Neural progenitor cell (in vitro differentiated cells): ENCODE data around the gene ATP4A. TPM values are rescaled to one million over a fixed set of nuclear protein-coding genes. Genes with fewer than 3 reads are reported as not detected.

Source experiments
- DNase-seq: peaks from one replicate; pipeline ENCODE4 v3.0.0-alpha.2; 2016; ENCODE audit warnings: low spot score
- H2AFZ ChIP-seq: fragments of 200-600 bp; sonication (generic); replicated peaks from 2 replicates; pipeline ENCODE4 v1.6.1; 2016; ENCODE audit warnings: antibody characterized with exemption
- H3F3A ChIP-seq: fragments of 200-600 bp; sonication (generic); 2 replicates; pipeline ENCODE4 v1.6.1; 2016; ENCODE audit warnings: antibody characterized with exemption, low read depth
- H3K27ac ChIP-seq: fragments of 200-600 bp; sonication (generic); 2 replicates; pipeline ENCODE4 v1.5.1; 2016; ENCODE audit warnings: mild to moderate bottlenecking
- H3K27me3 ChIP-seq: fragments of 200-600 bp; sonication (generic); 2 replicates; pipeline ENCODE4 v1.6.1; 2016; ENCODE audit warnings: mild to moderate bottlenecking, moderate library complexity
- H3K36me3 ChIP-seq: fragments of 200-600 bp; sonication (generic); 2 replicates; pipeline ENCODE4 v1.5.1; 2016
- H3K4me1 ChIP-seq: fragments of 200-600 bp; sonication (generic); 2 replicates; pipeline ENCODE4 v1.6.1; 2016; ENCODE audit warnings: mixed run types
- H3K4me2 ChIP-seq: fragments of 200-600 bp; sonication (generic); 2 replicates; pipeline ENCODE4 v1.6.1; 2016
- H3K4me3 ChIP-seq: fragments of 200-600 bp; sonication (generic); 2 replicates; pipeline ENCODE4 v1.5.1; 2016
- H3K79me2 ChIP-seq: fragments of 200-600 bp; sonication (generic); 2 replicates; pipeline ENCODE4 v1.6.1; 2016; ENCODE audit warnings: low read depth
- H3K9ac ChIP-seq: fragments of 200-600 bp; sonication (generic); 2 replicates; pipeline ENCODE4 v1.6.1; 2016
- H3K9me3 ChIP-seq: fragments of 200-600 bp; sonication (generic); 2 replicates; pipeline ENCODE4 v1.5.1; 2016; ENCODE audit warnings: low read depth
- H4K20me1 ChIP-seq: fragments of 200-600 bp; sonication (generic); 2 replicates; pipeline ENCODE4 v1.6.1; 2016; ENCODE audit warnings: low read depth
- H3K27ac Mint-ChIP-seq: 3 replicates; pipeline ENCODE4 v1.8.0; 2021; ENCODE audit warnings: mixed read lengths
- H3K27me3 Mint-ChIP-seq: 2 replicates; pipeline ENCODE4 v1.8.0; 2022; ENCODE audit warnings: low read depth, mild to moderate bottlenecking, inconsistent platforms, moderate library complexity, mixed read lengths; ENCODE audit not compliant: insufficient read depth
- H3K36me3 Mint-ChIP-seq: 3 replicates; pipeline ENCODE4 v1.8.0; 2021; ENCODE audit warnings: mixed read lengths
- H3K4me1 Mint-ChIP-seq: 3 replicates; pipeline ENCODE4 v1.8.0; 2021; ENCODE audit warnings: mixed read lengths
- H3K4me3 Mint-ChIP-seq: 3 replicates; pipeline ENCODE4 v1.8.0; 2021; ENCODE audit warnings: mild to moderate bottlenecking, moderate library complexity, mixed read lengths
- H3K9me3 Mint-ChIP-seq: 3 replicates; pipeline ENCODE4 v1.8.0; 2020; ENCODE audit warnings: mixed read lengths
- EZH2 ChIP-seq: fragments of 200-600 bp; sonication (generic); IDR thresholded peaks from 2 replicates; pipeline ENCODE4 v1.6.1; 2017; ENCODE audit warnings: antibody characterized with exemption, mild to moderate bottlenecking, moderate library complexity
- EZH2phosphoT487 ChIP-seq: fragments of 200-600 bp; sonication (generic); IDR thresholded peaks from 2 replicates; pipeline ENCODE4 v1.6.1; 2017; ENCODE audit warnings: antibody characterized with exemption
- total RNA-seq: library from RNA; depleted of rRNA; stranded (reverse); fragments of >200 nt; gene quantifications from 2 replicates; pipeline ENCODE4 v1.2.3, GENCODE V29; 2015; ENCODE audit warnings: low replicate concordance
- TF ChIP-seq, protein P1 (sequence below): fragments of 200-600 bp; sonication (generic); IDR thresholded peaks from 2 replicates; pipeline ENCODE4 v1.5.1; 2017; ENCODE audit warnings: antibody characterized with exemption, mild to moderate bottlenecking

Gene ATP4A
- total RNA-seq, 1 donor from 2014 or later, result not detected

DNA sequence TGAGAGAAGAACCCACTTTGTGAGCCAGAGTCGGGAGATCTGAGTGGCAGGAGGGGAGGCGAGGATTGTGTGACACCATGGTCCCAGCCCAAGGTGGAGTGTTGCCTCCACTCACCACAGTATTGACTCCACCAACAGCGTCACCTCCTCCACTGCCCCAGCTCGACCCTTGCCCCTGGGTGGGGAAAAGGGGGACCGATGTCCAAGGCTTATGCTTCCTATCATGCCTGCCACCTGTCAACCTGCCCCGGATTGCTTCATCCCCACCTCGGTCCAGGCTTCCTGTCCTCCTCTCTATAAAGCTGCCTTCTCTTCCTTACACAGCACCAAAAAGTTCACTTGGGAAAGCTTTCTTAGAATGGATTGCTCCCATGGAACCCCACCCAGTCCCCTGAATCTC lies 57.4 kb downstream of the ATP4A start:
- Mint-ChIP-seq H3K4me3 (no peak overlapping the region), H3K9me3 (no peaks in the 10 kb centered on the region), H3K27me3 (peaks cover 41% of the 10 kb centered on the region), H3K36me3 (no peaks in the 10 kb centered on the region), H3K4me1 (peaks cover 8% of the 10 kb centered on the region), H3K27ac (no peak overlapping the region)
- Histone ChIP-seq H4K20me1 (no peaks in the 10 kb centered on the region), H3K79me2 (peaks cover 19% of the 10 kb centered on the region), H3K4me3 (no peak overlapping the region), H2AFZ (no peak overlapping the region), H3F3A (peaks cover 10% of the 10 kb centered on the region), H3K9me3 (no peaks in the 10 kb centered on the region), H3K36me3 (no peaks in the 10 kb centered on the region), H3K27ac (no peak overlapping the region), H3K4me1 (peaks cover 4% of the 10 kb centered on the region), H3K9ac (no peak overlapping the region), H3K4me2 (no peak overlapping the region), H3K27me3 (peaks cover 5% of the 10 kb centered on the region)
- TF ChIP-seq, protein P1, sequence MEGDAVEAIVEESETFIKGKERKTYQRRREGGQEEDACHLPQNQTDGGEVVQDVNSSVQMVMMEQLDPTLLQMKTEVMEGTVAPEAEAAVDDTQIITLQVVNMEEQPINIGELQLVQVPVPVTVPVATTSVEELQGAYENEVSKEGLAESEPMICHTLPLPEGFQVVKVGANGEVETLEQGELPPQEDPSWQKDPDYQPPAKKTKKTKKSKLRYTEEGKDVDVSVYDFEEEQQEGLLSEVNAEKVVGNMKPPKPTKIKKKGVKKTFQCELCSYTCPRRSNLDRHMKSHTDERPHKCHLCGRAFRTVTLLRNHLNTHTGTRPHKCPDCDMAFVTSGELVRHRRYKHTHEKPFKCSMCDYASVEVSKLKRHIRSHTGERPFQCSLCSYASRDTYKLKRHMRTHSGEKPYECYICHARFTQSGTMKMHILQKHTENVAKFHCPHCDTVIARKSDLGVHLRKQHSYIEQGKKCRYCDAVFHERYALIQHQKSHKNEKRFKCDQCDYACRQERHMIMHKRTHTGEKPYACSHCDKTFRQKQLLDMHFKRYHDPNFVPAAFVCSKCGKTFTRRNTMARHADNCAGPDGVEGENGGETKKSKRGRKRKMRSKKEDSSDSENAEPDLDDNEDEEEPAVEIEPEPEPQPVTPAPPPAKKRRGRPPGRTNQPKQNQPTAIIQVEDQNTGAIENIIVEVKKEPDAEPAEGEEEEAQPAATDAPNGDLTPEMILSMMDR, result no peak
- TF ChIP-seq EZH2phosphoT487, result no peak
- TF ChIP-seq EZH2, result no peak
- no peak for DNase-seq

DNA sequence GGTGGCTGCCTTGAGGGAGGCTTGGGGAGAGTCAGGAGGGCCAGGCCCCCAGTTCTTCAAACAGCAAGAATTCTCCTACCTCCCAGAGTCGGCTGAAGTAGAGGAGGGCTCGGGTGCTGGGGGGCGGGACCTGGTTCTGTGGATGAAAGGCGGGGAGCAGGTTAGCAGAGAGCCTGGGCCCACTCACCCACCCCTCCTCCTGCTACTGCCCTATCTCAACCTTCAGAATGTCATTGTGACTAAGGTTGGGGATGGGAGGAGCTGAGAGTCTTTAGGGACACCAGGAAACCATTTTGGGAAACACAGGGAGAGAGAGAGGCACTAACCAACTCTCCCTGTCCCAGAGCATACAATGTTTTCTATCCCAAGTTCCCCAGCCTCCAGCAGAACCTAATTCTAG lies 60.7 kb downstream of the ATP4A start:
- H3K27me3 ChIP-seq, result no peaks in the 10 kb centered on the region
- H2AFZ ChIP-seq, result no peak overlapping the region
- no peak overlapping the region for H3K4me3 ChIP-seq
- H4K20me1 ChIP-seq, result no peaks in the 10 kb centered on the region
- H3F3A ChIP-seq, result no peaks in the 10 kb centered on the region
- H3K27ac ChIP-seq, result no peak overlapping the region
- no peak overlapping the region for H3K4me2 ChIP-seq
- Mint-ChIP-seq H3K9me3 (no peaks in the 10 kb centered on the region), H3K36me3 (no peaks in the 10 kb centered on the region), H3K4me3 (no peak overlapping the region), H3K4me1 (peaks cover 4% of the 10 kb centered on the region), H3K27ac (no peak overlapping the region), H3K27me3 (peaks cover 25% of the 10 kb centered on the region)
- no peak for TF ChIP-seq EZH2
- TF ChIP-seq EZH2phosphoT487, result no peak
- TF ChIP-seq, protein P1, result no peak
- H3K9ac ChIP-seq, result no peak overlapping the region
- H3K79me2 ChIP-seq, result no peaks in the 10 kb centered on the region
- no peaks in the 10 kb centered on the region for H3K9me3 ChIP-seq
- no peaks in the 10 kb centered on the region for H3K4me1 ChIP-seq
- no peak for DNase-seq
- H3K36me3 ChIP-seq, result no peaks in the 10 kb centered on the region

DNA sequence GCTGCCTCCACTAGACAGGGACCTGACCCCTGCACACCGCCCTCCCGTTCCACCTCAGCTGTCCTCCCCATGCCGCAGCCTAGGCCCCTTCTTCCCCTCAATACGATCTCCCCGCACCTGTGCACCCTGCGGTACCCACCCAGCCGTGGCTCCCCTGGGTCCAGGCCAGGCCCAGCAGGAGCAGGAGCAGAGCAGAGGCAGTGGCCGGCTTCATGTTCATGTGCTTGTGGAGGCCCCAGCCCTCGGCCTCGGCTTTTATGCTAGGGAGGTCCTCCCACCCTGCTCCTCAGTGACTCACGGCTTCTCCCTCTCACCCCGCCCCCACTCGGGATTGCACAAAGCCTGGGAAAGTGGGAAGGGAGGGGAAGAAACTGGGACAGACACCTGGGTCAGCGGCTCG lies 61.8 kb downstream of the ATP4A start:
- Histone ChIP-seq H3K27me3 (no peaks in the 10 kb centered on the region), H3K4me3 (no peak overlapping the region), H3K4me2 (no peak overlapping the region), H3F3A (no peaks in the 10 kb centered on the region), H3K79me2 (no peaks in the 10 kb centered on the region), H3K27ac (no peak overlapping the region), H3K9ac (no peak overlapping the region), H4K20me1 (no peaks in the 10 kb centered on the region), H2AFZ (no peak overlapping the region), H3K4me1 (no peaks in the 10 kb centered on the region), H3K9me3 (no peaks in the 10 kb centered on the region), H3K36me3 (no peaks in the 10 kb centered on the region)
- Mint-ChIP-seq H3K4me1 (peaks cover 4% of the 10 kb centered on the region), H3K4me3 (no peak overlapping the region), H3K9me3 (no peaks in the 10 kb centered on the region), H3K27me3 (peaks cover 20% of the 10 kb centered on the region), H3K27ac (no peak overlapping the region), H3K36me3 (no peaks in the 10 kb centered on the region)
- TF ChIP-seq EZH2phosphoT487 (no peak), EZH2 (no peak)
- TF ChIP-seq, protein P1, result no peak
- no peak for DNase-seq
